Body of pancreas (tissue), 4 donors: ENCODE measurements around the gene PFN2. TPM values are rescaled to one million over a fixed set of nuclear protein-coding genes. Genes with fewer than 3 reads are reported as not detected.
A peak's percentile ranks its signal among the peaks of the same experiment; 100 is the strongest.

Experiments
- ATAC-seq: fragments of 150-250 bp; one replicate; pipeline ENCODE4 v1.9.1; 2016
- DNase-seq, 4 donors: peaks; one replicate each; pipeline ENCODE4 v3.0.0-alpha.2; 2019
- H3K27ac ChIP-seq, 4 donors: fragments of 200-600 bp; sonication (generic); 1 replicate in 3 of 4; 2 replicates in 1 of 4; pipeline versions ENCODE4 v1.5.1 to v1.6.1; 2016 to 2019; ENCODE audit warnings: mild to moderate bottlenecking in 1 of 4, mixed read lengths in 1 of 4, moderate library complexity in 1 of 4
- H3K27me3 ChIP-seq, 2 donors: fragments of 200-600 bp; sonication (generic); one replicate each; pipeline ENCODE4 v1.6.0; 2016; ENCODE audit warnings: mild to moderate bottlenecking in 1 of 2
- H3K36me3 ChIP-seq, 2 donors: fragments of 200-600 bp; sonication (generic); replicated peaks in 1 of 2; 2 replicates each; pipeline ENCODE4 v1.5.1; 2016; ENCODE audit warnings: low read depth in 2 of 2; ENCODE audit not compliant: insufficient read depth in 1 of 2
- H3K4me1 ChIP-seq: fragments of 200-600 bp; sonication (generic); one replicate; pipeline ENCODE4 v1.6.0; 2016
- H3K4me3 ChIP-seq, 2 donors: fragments of 200-600 bp; sonication (generic); 1 replicate in 1 of 2; 2 replicates in 1 of 2; pipeline ENCODE4 v1.5.1; 2016 to 2019
- H3K9me3 ChIP-seq, 3 donors: fragments of 200-600 bp; sonication (generic); 1 replicate in 2 of 3; 2 replicates in 1 of 3; pipeline ENCODE4 v1.5.1; 2016
- CTCF ChIP-seq, 7 experiments: fragments of 450-650 bp in 4 of 7; fragments of 200-600 bp in 3 of 7; sonication (generic) in 3 of 7; IDR thresholded peaks; one replicate each; pipeline ENCODE4 v1.5.1; 2016 to 2019; ENCODE audit warnings: antibody characterized with exemption in 7 of 7
- POLR2A ChIP-seq, 3 donors: fragments of 450-650 bp; IDR thresholded peaks; one replicate each; pipeline ENCODE4 v1.6.1; 2016; ENCODE audit warnings: antibody characterized with exemption in 3 of 3, mild to moderate bottlenecking in 2 of 3
- WGBS, 2 donors: methylation state at CpG; one replicate each; pipeline ENCODE4 v1.1.5; 2017; 5-methylcytosine and 5-hydroxymethylcytosine counted together
- intact Hi-C: fragments of 100-400 bp; cut with DNase I; formaldehyde crosslinking; loops from one replicate; pipeline ENCODE4 v1.15.1; 2023
- total RNA-seq, 2 donors: library from RNA; depleted of rRNA; stranded (reverse); fragments of >200 nt; gene quantifications; one replicate each; pipeline ENCODE4 v1.1.0, GENCODE V29; 2016

Gene PFN2
- total RNA-seq, 2 donors from 2014 or later: 17.1 to 39.7 TPM

GRCh38 chr3:149934524-149934923 lies 36.2 kb downstream of the PFN2 start:
- no peak for TF ChIP-seq CTCF (IDR thresholded peaks at IDR 0.05)
- TF ChIP-seq POLR2A (IDR thresholded peaks at IDR 0.05): no peak
- no peaks in the 10 kb centered on the region for H3K9me3 ChIP-seq
- peaks cover 5% of the 10 kb centered on the region for H3K4me1 ChIP-seq
- no peaks in the 10 kb centered on the region for H3K36me3 ChIP-seq
- ATAC-seq (peak; percentile 47), DNase-seq (peak in 2 of 4 donors; percentile 14 to 40)
- no peaks in the 10 kb centered on the region for H3K27me3 ChIP-seq
- no peak overlapping the region for H3K4me3 ChIP-seq
- H3K27ac ChIP-seq: no peak overlapping the region
- intact Hi-C loops: no loop called here

- intact Hi-C loops: no loop called here
Observed at GRCh38 chr3:149933858-149934257, 36.8 kb downstream of the PFN2 start.

GRCh38 chr3:149933008-149933407 lies 37.7 kb downstream of the PFN2 start:
- Histone ChIP-seq H3K36me3 (no peaks in the 10 kb centered on the region), H3K27ac (no peak overlapping the region), H3K4me3 (no peak overlapping the region), H3K27me3 (no peaks in the 10 kb centered on the region), H3K4me1 (peaks cover 5% of the 10 kb centered on the region), H3K9me3 (no peaks in the 10 kb centered on the region)
- DNase-seq (no peak), ATAC-seq (no peak)
- TF ChIP-seq POLR2A (IDR thresholded peaks at IDR 0.05) (no peak), CTCF (IDR thresholded peaks at IDR 0.05) (no peak)
- 100% methylated on average over 1 of the region's 1 CpG for WGBS, 2 donors
- intact Hi-C loops: no loop called here

More at GRCh38 chr3:149933858-149934257, 36.8 kb downstream of the PFN2 start:
- no peak overlapping the region for H3K4me3 ChIP-seq
- TF ChIP-seq POLR2A (IDR thresholded peaks at IDR 0.05) (no peak), CTCF (IDR thresholded peaks at IDR 0.05) (no peak)
- ATAC-seq (no peak), DNase-seq (no peak)
- H3K9me3 ChIP-seq: no peaks in the 10 kb centered on the region
- no peaks in the 10 kb centered on the region for H3K36me3 ChIP-seq
- H3K4me1 ChIP-seq: peaks cover 5% of the 10 kb centered on the region
- no peak overlapping the region for H3K27ac ChIP-seq
- no peaks in the 10 kb centered on the region for H3K27me3 ChIP-seq

GRCh38 chr3:149920119-149920518 lies 50.6 kb downstream of the PFN2 start:
- Histone ChIP-seq H3K4me1 (no peaks in the 10 kb centered on the region), H3K4me3 (no peak overlapping the region), H3K9me3 (no peaks in the 10 kb centered on the region), H3K27me3 (no peaks in the 10 kb centered on the region), H3K27ac (no peak overlapping the region), H3K36me3 (peaks cover 4 to 8% of the 10 kb centered on the region in 2 donors)
- intact Hi-C loops: no loop called here
- DNase-seq (no peak), ATAC-seq (no peak)
- TF ChIP-seq POLR2A (IDR thresholded peaks at IDR 0.05): no peak
- TF ChIP-seq CTCF (IDR thresholded peaks at IDR 0.05): no peak
- WGBS, 2 donors: 94 to 96% methylated on average over 3 of the region's 3 CpGs

GRCh38 chr3:149919509-149919908 lies 51.2 kb downstream of the PFN2 start:
- DNase-seq (no peak), ATAC-seq (no peak)
- TF ChIP-seq CTCF (IDR thresholded peaks at IDR 0.05): no peak
- no peak for TF ChIP-seq POLR2A (IDR thresholded peaks at IDR 0.05)
- WGBS, 2 donors: 95 to 100% methylated on average over 3 of the region's 3 CpGs
- H3K27ac ChIP-seq: no peak overlapping the region
- peaks cover 4 to 8% of the 10 kb centered on the region in 2 donors for H3K36me3 ChIP-seq
- no peaks in the 10 kb centered on the region for H3K4me1 ChIP-seq
- no peaks in the 10 kb centered on the region for H3K27me3 ChIP-seq
- no peaks in the 10 kb centered on the region for H3K9me3 ChIP-seq
- H3K4me3 ChIP-seq: no peak overlapping the region
- intact Hi-C loops: no loop called here
